Endodermal cell (in vitro differentiated cells): Measurements from ENCODE around the gene ZNF70. TPM values are rescaled to one million over a fixed set of nuclear protein-coding genes. Genes with fewer than 3 reads are reported as not detected.

Source experiments
- DNase-seq: peaks from one replicate; pipeline ENCODE4 v3.0.0-alpha.2; 2017
- H3K27ac ChIP-seq: 2 replicates; pipeline ENCODE4 v1.5.1; 2013; ENCODE audit warnings: mild to moderate bottlenecking, low read depth, low read length, moderate library complexity
- H3K27me3 ChIP-seq: 2 replicates; pipeline ENCODE4 v1.6.1; 2013; ENCODE audit warnings: mild to moderate bottlenecking, low read length, moderate library complexity; ENCODE audit not compliant: insufficient read depth, control insufficient read depth, poor library complexity, severe bottlenecking
- H3K36me3 ChIP-seq: 2 replicates; pipeline ENCODE4 v1.7.0; 2013; ENCODE audit warnings: mild to moderate bottlenecking, low read length, moderate library complexity; ENCODE audit not compliant: control insufficient read depth, insufficient read depth
- H3K4me1 ChIP-seq: one replicate; pipeline ENCODE4 v1.7.0; 2013; ENCODE audit warnings: low read length; ENCODE audit not compliant: control insufficient read depth, insufficient read depth
- H3K4me3 ChIP-seq: 2 replicates; pipeline ENCODE4 v1.5.1; 2013; ENCODE audit warnings: mild to moderate bottlenecking, low read length, moderate library complexity
- H3K9ac ChIP-seq: 2 replicates; pipeline ENCODE4 v1.6.1; 2013; ENCODE audit warnings: mild to moderate bottlenecking, low read length, moderate library complexity; ENCODE audit not compliant: poor library complexity, severe bottlenecking; ENCODE audit errors: extremely low read depth
- H3K9me3 ChIP-seq: 2 replicates; pipeline ENCODE4 v1.6.1; 2013; ENCODE audit warnings: mild to moderate bottlenecking, low read length, moderate library complexity; ENCODE audit not compliant: control insufficient read depth
- H3K27ac Mint-ChIP-seq: 2 replicates; pipeline ENCODE4 v1.8.0; 2020; ENCODE audit warnings: mixed read lengths
- H3K27me3 Mint-ChIP-seq: 2 replicates; pipeline ENCODE4 v1.8.0; 2021; ENCODE audit warnings: mild to moderate bottlenecking, mixed read lengths; ENCODE audit not compliant: insufficient read depth
- H3K36me3 Mint-ChIP-seq: 2 replicates; pipeline ENCODE4 v1.8.0; 2020; ENCODE audit warnings: low read depth, mixed read lengths
- H3K4me1 Mint-ChIP-seq: 2 replicates; pipeline ENCODE4 v1.8.0; 2020; ENCODE audit warnings: mixed read lengths
- H3K4me3 Mint-ChIP-seq: 2 replicates; pipeline ENCODE4 v1.8.0; 2020; ENCODE audit warnings: mild to moderate bottlenecking, moderate library complexity, mixed read lengths
- H3K9me3 Mint-ChIP-seq: 2 replicates; pipeline ENCODE4 v1.8.0; 2020; ENCODE audit warnings: mild to moderate bottlenecking, mixed read lengths
- CTCF ChIP-seq: fragments of 200-600 bp; sonication (generic); conservative IDR thresholded peaks from 2 replicates; pipeline ENCODE4 v1.5.0; 2021; ENCODE audit warnings: antibody characterized with exemption, mild to moderate bottlenecking
- WGBS, 2 experiments: methylation state at CpG; one replicate each; pipeline versions ENCODE4 v1.1.5 to v1.1.7; 2013; ENCODE audit warnings: missing lambda C conversion rate in 2 of 2, mixed read lengths in 1 of 2; ENCODE audit not compliant: insufficient coverage in 1 of 2, insufficient read length in 1 of 2; 5-methylcytosine and 5-hydroxymethylcytosine counted together
- total RNA-seq, 2 donors: library from RNA; stranded (reverse); fragmentation: NEBNext Ultra II Directional in 1 of 2; extraction: Animal tissue kit (Norgen Biotek cat#: 25700) in 1 of 2; gene quantifications; 2 replicates in 1 of 2; 3 replicates in 1 of 2; pipeline ENCODE4 v1.2.1, GENCODE V29; 2021

The ZNF70 gene
- total RNA-seq, 2 donors from 2014 or later = 4.7 to 5.7 TPM

GRCh38 chr22:23722160-23722559 lies 28.8 kb downstream of the ZNF70 start:
- Histone ChIP-seq H3K4me3 (no peak overlapping the region), H3K36me3 (no peaks in the 10 kb centered on the region), H3K27me3 (no peaks in the 10 kb centered on the region), H3K4me1 (no peaks in the 10 kb centered on the region), H3K27ac (no peak overlapping the region), H3K9me3 (no peaks in the 10 kb centered on the region), H3K9ac (no peak overlapping the region)
- Mint-ChIP-seq H3K36me3 (no peaks in the 10 kb centered on the region), H3K9me3 (no peaks in the 10 kb centered on the region), H3K27ac (no peak overlapping the region), H3K4me1 (no peaks in the 10 kb centered on the region), H3K4me3 (no peak overlapping the region), H3K27me3 (peaks cover 2% of the 10 kb centered on the region)
- TF ChIP-seq CTCF = no peak
- no peak for DNase-seq
- 81 to 86% methylated on average over 3 to 4 of the region's 4 CpGs for WGBS, 2 experiments

DNA sequence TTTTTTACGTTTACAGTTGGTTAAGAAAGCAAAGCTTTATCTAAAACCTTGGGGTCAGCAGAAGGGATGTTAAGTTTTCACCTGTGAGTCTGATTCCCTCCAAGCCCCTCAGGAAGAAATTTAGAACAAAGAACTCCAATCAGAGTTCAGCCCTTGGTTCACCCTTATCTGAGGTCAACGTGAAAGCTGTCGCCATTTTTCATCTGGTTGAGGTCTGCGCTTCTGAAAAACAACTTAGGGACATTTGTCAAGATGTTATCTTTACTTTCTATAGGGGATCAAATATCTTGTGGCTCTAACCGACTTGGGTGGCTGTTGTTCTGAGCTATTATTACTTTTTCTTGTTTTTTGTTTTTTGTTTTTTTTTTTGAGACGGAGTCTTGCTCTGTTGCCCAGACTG lies 30.1 kb downstream of the ZNF70 start:
- no peaks in the 10 kb centered on the region for H3K36me3 Mint-ChIP-seq
- WGBS, 2 experiments = 91 to 92% methylated on average over 5 to 6 of the region's 6 CpGs
- no peaks in the 10 kb centered on the region for H3K4me1 Mint-ChIP-seq
- Histone ChIP-seq H3K9ac (no peak overlapping the region), H3K9me3 (no peaks in the 10 kb centered on the region), H3K4me1 (no peaks in the 10 kb centered on the region), H3K4me3 (no peak overlapping the region), H3K27ac (no peak overlapping the region), H3K36me3 (no peaks in the 10 kb centered on the region), H3K27me3 (no peaks in the 10 kb centered on the region)
- TF ChIP-seq CTCF = no peak
- no peak overlapping the region for H3K27ac Mint-ChIP-seq
- no peak for DNase-seq
- H3K9me3 Mint-ChIP-seq = no peaks in the 10 kb centered on the region
- no peak overlapping the region for H3K4me3 Mint-ChIP-seq
- H3K27me3 Mint-ChIP-seq = no peaks in the 10 kb centered on the region

- no peak for TF ChIP-seq CTCF
- H3K4me3 ChIP-seq = no peak overlapping the region
- Mint-ChIP-seq H3K4me1 (no peaks in the 10 kb centered on the region), H3K27me3 (no peaks in the 10 kb centered on the region), H3K27ac (no peak overlapping the region), H3K9me3 (no peaks in the 10 kb centered on the region), H3K4me3 (no peak overlapping the region), H3K36me3 (peaks cover 9% of the 10 kb centered on the region)
- H3K27ac ChIP-seq = no peak overlapping the region
- H3K36me3 ChIP-seq = peaks cover 8% of the 10 kb centered on the region
- H3K4me1 ChIP-seq = no peaks in the 10 kb centered on the region
- no peak for DNase-seq
- WGBS, 2 experiments = 92 to 93% methylated on average over 7 to 17 of the region's 17 CpGs
- H3K9ac ChIP-seq = no peak overlapping the region
- no peaks in the 10 kb centered on the region for H3K9me3 ChIP-seq
- no peaks in the 10 kb centered on the region for H3K27me3 ChIP-seq
These were observed 32.3 kb downstream of the ZNF70 start for GRCh38 chr22:23718371-23719165.
